Measurements from ENCODE around the gene UNC13C. TPM values are rescaled to one million over a fixed set of nuclear protein-coding genes. Genes with fewer than 3 reads are reported as not detected.
"Not testable (repeated sequence)": the region's sequence is repeated elsewhere in the genome, so short reads cannot be mapped to it uniquely, and the experiment has no call there.

Gene UNC13C
- total RNA-seq (not detected), polyA plus RNA-seq (not detected), total RNA-seq (0 reads per million in 6 experiments)

GRCh38 chr15:53978253-53978906 lies at the start of gene UNC13C:
TSS of gene UNC13C (plus strand) at chr15:53978441. CDS start at chr15:54012904, 34,463 bp downstream.
- POLR2A ChIA-PET: no interaction called here
- H3K9me3 Mint-ChIP-seq: no peaks in the 10 kb centered on the region
- no peak within 1 kb of the TSS for H3K27ac Mint-ChIP-seq

GRCh38 chr15:53936137-53936536 lies 42.1 kb upstream of the UNC13C start:
- Mint-ChIP-seq H3K4me1 (no peaks in the 10 kb centered on the region), H3K27me3 (peaks cover 2 to 20% (median 9%) of the 10 kb centered on the region in 5 donors), H3K27ac (no peak overlapping the region), H3K36me3 (peaks cover 0 to 27% (median 0%) of the 10 kb centered on the region in 3 donors), H3K4me3 (no peak overlapping the region), H3K9me3 (peaks cover 8 to 54% (median 44%) of the 10 kb centered on the region in 9 donors)
- POLR2A ChIA-PET: no interaction called here
- ATAC-seq: no peak
- no peak for DNase-seq

More at GRCh38 chr15:53978253-53978906, at the start of gene UNC13C:
- DNase-seq: no peak
- no peak for ATAC-seq
- Mint-ChIP-seq H3K4me1 (peaks cover 0 to 11% (median 3%) of the 10 kb centered on the region in 4 donors), H3K36me3 (no peaks in the 10 kb centered on the region), H3K27me3 (peaks cover 14 to 29% (median 24%) of the 10 kb centered on the region in 5 donors), H3K4me3 (peak within 1 kb of the TSS in 2 of 10 donors; percentile 10 to 26)

GRCh38 chr15:53937632-53938031 lies 40.6 kb upstream of the UNC13C start:
- POLR2A ChIA-PET, ATAC-seq, H3K27ac Mint-ChIP-seq, H3K4me3 Mint-ChIP-seq, DNase-seq, H3K4me1 Mint-ChIP-seq: not testable (repeated sequence)
- Mint-ChIP-seq H3K9me3 (peaks cover 8 to 54% (median 40%) of the 10 kb centered on the region in 9 donors), H3K36me3 (peaks cover 0 to 27% (median 0%) of the 10 kb centered on the region in 3 donors), H3K27me3 (peaks cover under 1 to 18% (median 5%) of the 10 kb centered on the region in 5 donors)

- Mint-ChIP-seq H3K9me3 (peaks cover 0 to 14% (median 8%) of the 10 kb centered on the region in 9 donors), H3K4me1 (no peaks in the 10 kb centered on the region), H3K4me3 (no peak overlapping the region), H3K27ac (no peak overlapping the region), H3K36me3 (no peaks in the 10 kb centered on the region), H3K27me3 (peaks cover 0 to 12% (median 2%) of the 10 kb centered on the region in 5 donors)
- POLR2A ChIA-PET: interaction anchor here (0.7 kb wide), 1 partner anchor 747 kb away, joined by 4 read pairs; no protein-coding TSS in a partner anchor
- no peak for DNase-seq
- ATAC-seq: no peak
Observed at GRCh38 chr15:53950572-53950971, 27.7 kb upstream of the UNC13C start.

- H3K4me3 Mint-ChIP-seq: no peak overlapping the region
- DNase-seq (no peak), ATAC-seq (no peak)
- H3K9me3 Mint-ChIP-seq: peaks cover 0 to 2% (median 0%) of the 10 kb centered on the region in 9 donors
- H3K4me1 Mint-ChIP-seq: peaks cover 0 to 1% (median 0%) of the 10 kb centered on the region in 4 donors
- no peaks in the 10 kb centered on the region for H3K36me3 Mint-ChIP-seq
- H3K27ac Mint-ChIP-seq: no peak overlapping the region
- peaks cover 0 to 12% (median 3%) of the 10 kb centered on the region in 5 donors for H3K27me3 Mint-ChIP-seq
- POLR2A ChIA-PET: no interaction called here
Observed at GRCh38 chr15:53955396-53955795, 22.8 kb upstream of the UNC13C start.

GRCh38 chr15:53962646-53963561 lies 15.3 kb upstream of the UNC13C start:
- DNase-seq (peak in 1 of 10 donors; percentile 6), ATAC-seq (no peak)
- Mint-ChIP-seq H3K36me3 (no peaks in the 10 kb centered on the region), H3K4me3 (no peak overlapping the region), H3K9me3 (peaks cover 0 to 2% (median 0%) of the 10 kb centered on the region in 9 donors), H3K4me1 (peaks cover 0 to 1% (median 0%) of the 10 kb centered on the region in 4 donors), H3K27ac (no peak overlapping the region), H3K27me3 (peaks cover 2 to 21% (median 9%) of the 10 kb centered on the region in 5 donors)
- POLR2A ChIA-PET: no interaction called here

GRCh38 chr15:53963801-53964200 lies 14.4 kb upstream of the UNC13C start:
- no peak overlapping the region for H3K27ac Mint-ChIP-seq
- POLR2A ChIA-PET: no interaction called here
- H3K4me1 Mint-ChIP-seq: peaks cover 0 to under 1% (median 0%) of the 10 kb centered on the region in 4 donors
- DNase-seq: no peak
- no peak for ATAC-seq
- no peak overlapping the region for H3K4me3 Mint-ChIP-seq
- no peaks in the 10 kb centered on the region for H3K36me3 Mint-ChIP-seq
- peaks cover 1 to 28% (median 8%) of the 10 kb centered on the region in 5 donors for H3K27me3 Mint-ChIP-seq
- peaks cover 0 to 2% (median 0%) of the 10 kb centered on the region in 9 donors for H3K9me3 Mint-ChIP-seq

- Mint-ChIP-seq H3K27me3 (peaks cover 14 to 39% (median 24%) of the 10 kb centered on the region in 5 donors), H3K36me3 (no peaks in the 10 kb centered on the region), H3K4me3 (no peak overlapping the region), H3K9me3 (peaks cover 0 to 2% (median 0%) of the 10 kb centered on the region in 9 donors), H3K27ac (no peak overlapping the region), H3K4me1 (peaks cover 0 to 11% (median 3%) of the 10 kb centered on the region in 4 donors)
- POLR2A ChIA-PET: no interaction called here
- no peak for DNase-seq
- ATAC-seq: no peak
Observed at GRCh38 chr15:53974121-53974520, 4.1 kb upstream of the UNC13C start.

GRCh38 chr15:53974813-53975212 lies 3.4 kb upstream of the UNC13C start:
- no peak overlapping the region for H3K4me3 Mint-ChIP-seq
- no peak for ATAC-seq
- no peak overlapping the region for H3K27ac Mint-ChIP-seq

GRCh38 chr15:53976844-53977392 lies 1.3 kb upstream of the UNC13C start:
- H3K9me3 Mint-ChIP-seq: no peaks in the 10 kb centered on the region
- ATAC-seq: no peak
- H3K4me1 Mint-ChIP-seq: peaks cover 0 to 11% (median 3%) of the 10 kb centered on the region in 4 donors
- DNase-seq: no peak
- no peak overlapping the region for H3K4me3 Mint-ChIP-seq
- peaks cover 14 to 29% (median 23%) of the 10 kb centered on the region in 5 donors for H3K27me3 Mint-ChIP-seq
- POLR2A ChIA-PET: no interaction called here
- H3K36me3 Mint-ChIP-seq: no peaks in the 10 kb centered on the region
- H3K27ac Mint-ChIP-seq: peak overlapping the region in 1 of 10 donors; percentile 61

More at GRCh38 chr15:53974813-53975212, 3.4 kb upstream of the UNC13C start:
- Mint-ChIP-seq H3K36me3 (no peaks in the 10 kb centered on the region), H3K27me3 (peaks cover 13 to 43% (median 27%) of the 10 kb centered on the region in 5 donors), H3K9me3 (peaks cover 0 to 2% (median 0%) of the 10 kb centered on the region in 9 donors), H3K4me1 (peaks cover 0 to 11% (median 3%) of the 10 kb centered on the region in 4 donors)
- no peak for DNase-seq
- POLR2A ChIA-PET: no interaction called here

GRCh38 chr15:53979051-53979788 lies 979 bp downstream of the UNC13C start:
- Mint-ChIP-seq H3K4me3 (peak overlapping the region in 2 of 10 donors; percentile 3 to 26), H3K27ac (no peak overlapping the region), H3K9me3 (no peaks in the 10 kb centered on the region), H3K27me3 (peaks cover 18 to 35% (median 24%) of the 10 kb centered on the region in 5 donors), H3K4me1 (peaks cover 0 to 11% (median 3%) of the 10 kb centered on the region in 4 donors), H3K36me3 (no peaks in the 10 kb centered on the region)
- ATAC-seq: no peak
- POLR2A ChIA-PET: no interaction called here
- no peak for DNase-seq

GRCh38 chr15:53980021-53980420 lies 1.8 kb downstream of the UNC13C start:
- Mint-ChIP-seq H3K4me3 (no peak overlapping the region), H3K36me3 (peaks cover 0 to 3% (median 0%) of the 10 kb centered on the region in 3 donors), H3K27me3 (peaks cover 18 to 40% (median 24%) of the 10 kb centered on the region in 5 donors), H3K9me3 (no peaks in the 10 kb centered on the region), H3K27ac (no peak overlapping the region), H3K4me1 (peaks cover 0 to 11% (median 3%) of the 10 kb centered on the region in 4 donors)
- ATAC-seq (no peak), DNase-seq (no peak)
- POLR2A ChIA-PET: no interaction called here
